ENCODE data around the gene ZBTB5.
A peak's percentile ranks its signal among the peaks of the same experiment; 100 is the strongest.
"Not testable (repeated sequence)": the region's sequence is repeated elsewhere in the genome, so short reads cannot be mapped to it uniquely, and the experiment has no call there.

ZBTB5 gene, protein sequence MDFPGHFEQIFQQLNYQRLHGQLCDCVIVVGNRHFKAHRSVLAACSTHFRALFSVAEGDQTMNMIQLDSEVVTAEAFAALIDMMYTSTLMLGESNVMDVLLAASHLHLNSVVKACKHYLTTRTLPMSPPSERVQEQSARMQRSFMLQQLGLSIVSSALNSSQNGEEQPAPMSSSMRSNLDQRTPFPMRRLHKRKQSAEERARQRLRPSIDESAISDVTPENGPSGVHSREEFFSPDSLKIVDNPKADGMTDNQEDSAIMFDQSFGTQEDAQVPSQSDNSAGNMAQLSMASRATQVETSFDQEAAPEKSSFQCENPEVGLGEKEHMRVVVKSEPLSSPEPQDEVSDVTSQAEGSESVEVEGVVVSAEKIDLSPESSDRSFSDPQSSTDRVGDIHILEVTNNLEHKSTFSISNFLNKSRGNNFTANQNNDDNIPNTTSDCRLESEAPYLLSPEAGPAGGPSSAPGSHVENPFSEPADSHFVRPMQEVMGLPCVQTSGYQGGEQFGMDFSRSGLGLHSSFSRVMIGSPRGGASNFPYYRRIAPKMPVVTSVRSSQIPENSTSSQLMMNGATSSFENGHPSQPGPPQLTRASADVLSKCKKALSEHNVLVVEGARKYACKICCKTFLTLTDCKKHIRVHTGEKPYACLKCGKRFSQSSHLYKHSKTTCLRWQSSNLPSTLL

DNA sequence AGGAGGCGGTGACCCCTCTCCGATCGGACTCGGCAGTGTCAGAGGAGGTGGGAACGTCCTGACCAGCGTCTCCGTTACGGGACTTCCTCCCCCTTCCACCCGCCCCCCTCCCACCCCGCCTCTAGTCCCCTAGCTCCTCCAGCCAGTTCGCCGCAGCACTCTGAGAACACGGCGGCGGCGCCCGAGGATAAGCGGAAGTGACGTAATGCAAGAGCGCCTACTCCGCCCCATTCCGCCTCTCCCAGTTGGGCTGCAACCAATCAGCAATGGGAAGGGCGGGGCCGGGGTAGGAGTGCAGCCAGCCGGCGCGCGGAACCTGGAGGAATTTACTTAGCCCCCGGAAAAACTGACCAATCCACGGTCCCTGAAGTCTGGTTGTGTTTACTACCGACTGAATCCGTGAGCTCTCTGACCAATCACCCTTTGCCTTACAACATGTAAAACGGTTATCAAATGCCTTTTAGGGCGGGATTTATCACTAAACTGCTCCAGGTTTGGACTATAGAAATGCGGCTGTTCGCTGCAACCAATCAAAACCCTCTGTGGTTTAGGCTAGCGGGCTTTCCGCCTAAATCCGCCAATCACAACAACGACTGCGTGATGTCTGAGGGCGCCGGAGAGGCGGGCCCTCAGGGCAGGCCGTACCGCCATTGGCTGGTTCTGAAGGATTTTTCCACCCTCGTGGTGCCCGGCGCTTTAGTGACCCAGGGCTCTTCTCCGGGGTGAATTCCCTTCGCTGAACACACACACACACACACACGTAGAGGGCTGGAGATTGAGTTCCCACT is at the start of gene ZBTB5:
ZBTB5 (minus strand) TSS at position 202 of the 788 bp plus-strand sequence. CDS start 22,899 bp downstream, outside the sequence.
- DNase-seq = peak; percentile 99

DNA sequence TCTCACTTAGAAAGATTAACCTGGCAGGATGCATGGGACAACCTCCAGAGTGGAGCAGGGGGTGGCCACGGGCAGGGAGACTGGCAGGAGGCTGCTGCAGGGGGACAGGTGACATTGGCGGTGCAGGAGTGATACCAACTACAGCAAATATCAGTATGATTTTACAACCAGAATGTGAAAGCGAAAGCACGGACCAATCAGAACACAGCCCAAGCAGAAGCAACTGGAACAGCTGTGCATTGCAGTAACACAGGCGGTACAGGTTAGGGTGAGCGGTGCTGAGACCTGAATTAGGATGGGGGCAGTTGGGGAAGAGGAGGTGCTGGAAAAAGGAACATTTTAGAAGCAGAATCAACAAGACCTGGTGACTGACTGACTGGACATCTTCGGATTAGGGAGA is 49.7 kb upstream of the ZBTB5 start:
- no peak for DNase-seq

DNA sequence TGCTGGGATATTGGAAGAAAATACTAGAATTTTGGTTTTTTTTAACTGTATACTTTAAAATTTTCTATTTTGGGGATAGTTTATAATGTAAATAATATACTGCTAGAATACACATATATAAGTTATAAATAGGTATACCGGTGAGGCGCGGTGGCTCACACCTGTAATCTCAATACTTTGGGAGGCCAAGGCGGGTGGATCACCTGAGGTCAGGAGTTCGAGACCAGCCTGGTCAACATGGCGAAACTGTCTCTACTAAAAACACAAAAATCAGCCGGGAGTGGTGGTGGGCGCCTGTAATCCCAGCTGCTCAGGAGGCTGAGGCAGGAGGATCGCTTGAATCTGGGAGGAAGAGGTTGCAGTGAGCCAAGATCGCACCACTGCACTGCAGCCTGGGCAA is 49.2 kb upstream of the ZBTB5 start:
- DNase-seq = not testable (repeated sequence)

DNA sequence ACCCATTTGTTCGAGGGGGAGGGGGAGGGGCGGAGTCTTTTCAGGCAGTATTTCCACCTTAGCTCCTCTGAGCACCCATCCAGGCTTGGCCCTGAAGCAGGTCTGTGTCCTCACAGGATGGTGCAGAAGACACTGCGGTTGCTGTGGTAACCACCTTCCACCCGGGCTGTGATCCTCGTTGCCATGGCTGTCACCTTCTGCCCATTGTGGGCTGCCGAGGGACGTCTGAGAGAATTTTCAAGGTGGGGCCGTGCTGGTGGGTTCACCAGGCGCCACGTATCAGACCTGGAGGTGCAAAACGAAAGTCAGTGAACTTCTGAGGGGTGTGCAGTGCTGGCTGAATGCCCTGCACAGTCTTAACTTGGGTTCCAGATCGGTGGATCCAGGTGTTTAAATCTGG is 47.2 kb upstream of the ZBTB5 start:
- DNase-seq = no peak

DNA sequence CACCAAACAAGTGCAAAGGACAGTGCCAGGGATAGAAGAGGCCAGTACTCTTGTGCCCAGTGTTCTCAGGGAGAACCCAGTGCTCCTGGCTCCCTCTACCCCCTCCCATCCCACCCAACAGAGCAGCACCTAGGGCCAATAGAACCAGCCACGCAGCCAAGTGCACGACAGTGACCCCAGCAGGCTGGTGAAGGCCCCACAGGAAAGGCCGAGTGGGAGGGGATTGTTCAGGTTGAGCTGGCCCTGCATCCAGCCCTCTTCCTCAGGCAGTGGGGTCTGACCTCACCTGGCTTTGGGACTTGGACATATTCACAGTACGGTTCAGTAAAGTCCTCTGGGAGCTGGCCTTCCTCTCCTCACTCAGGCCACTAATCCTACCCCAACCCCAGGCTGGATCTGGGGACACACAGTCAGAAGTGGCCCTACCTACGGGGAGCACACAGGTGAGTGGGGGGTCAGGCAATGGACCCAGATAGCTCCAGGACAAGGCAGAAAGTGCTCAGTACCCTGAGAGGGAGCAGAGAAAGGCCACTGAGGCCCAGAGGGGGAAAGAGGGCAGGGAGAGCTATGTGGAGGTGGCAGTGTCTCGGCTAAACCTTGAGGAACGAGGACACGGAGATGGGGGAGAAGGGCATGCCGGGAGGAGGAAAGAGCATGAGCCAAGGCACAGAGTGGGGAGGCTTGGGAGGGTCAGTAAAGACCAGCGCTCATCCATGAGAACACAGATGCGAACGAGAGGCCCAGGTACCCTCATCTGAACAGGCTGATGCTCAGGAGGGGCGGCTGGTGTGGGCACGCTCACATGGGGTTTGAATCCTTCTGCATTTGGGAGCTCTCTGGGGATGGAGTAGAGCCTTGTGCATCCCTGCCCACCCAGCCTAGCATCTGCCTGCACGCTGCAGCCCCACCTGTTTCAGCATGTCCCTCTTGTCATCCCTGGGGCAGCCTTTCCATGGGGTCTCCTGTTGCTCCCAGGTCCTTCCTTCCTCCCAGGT is 46.1 kb upstream of the ZBTB5 start:
- no peak for DNase-seq

DNA sequence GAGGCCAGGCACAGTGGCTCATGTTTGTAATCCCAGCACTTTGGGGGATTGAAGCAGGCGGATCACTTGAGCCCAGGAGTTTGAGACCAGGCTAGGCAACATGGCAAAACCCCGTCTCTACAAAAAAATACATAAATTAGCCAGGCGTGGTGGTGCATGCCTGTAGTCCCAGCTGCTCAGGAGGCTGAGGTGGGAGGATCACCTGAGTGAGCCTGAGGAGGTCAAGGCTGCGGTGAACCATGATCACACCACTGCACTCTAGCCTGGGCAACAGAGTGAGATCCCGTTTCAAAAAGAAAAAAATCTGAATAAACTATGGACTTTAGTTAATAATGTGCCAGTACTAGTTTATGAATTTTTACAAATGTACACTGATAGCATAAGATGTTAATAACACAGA is 44.8 kb upstream of the ZBTB5 start:
- DNase-seq = not testable (repeated sequence)

DNA sequence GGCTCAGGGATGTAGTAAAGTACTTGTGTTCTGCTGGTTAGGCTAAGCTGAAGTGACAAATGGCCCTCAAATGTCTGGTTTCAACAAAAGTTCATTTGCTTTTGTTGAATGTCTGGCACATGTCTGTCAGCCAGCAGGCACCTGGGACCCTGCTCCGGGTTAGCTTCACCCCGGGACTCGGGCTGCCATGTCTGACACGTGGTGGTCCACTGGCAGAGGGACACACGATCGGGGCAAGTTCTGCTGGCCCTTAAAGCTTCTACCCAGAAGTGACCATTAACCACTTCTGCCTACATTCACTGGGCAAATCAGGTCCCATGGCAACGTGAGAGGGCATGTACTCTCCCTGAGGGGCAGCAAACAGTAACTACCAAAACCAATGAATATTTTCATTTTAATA is 44.3 kb upstream of the ZBTB5 start:
- DNase-seq = no peak

DNA sequence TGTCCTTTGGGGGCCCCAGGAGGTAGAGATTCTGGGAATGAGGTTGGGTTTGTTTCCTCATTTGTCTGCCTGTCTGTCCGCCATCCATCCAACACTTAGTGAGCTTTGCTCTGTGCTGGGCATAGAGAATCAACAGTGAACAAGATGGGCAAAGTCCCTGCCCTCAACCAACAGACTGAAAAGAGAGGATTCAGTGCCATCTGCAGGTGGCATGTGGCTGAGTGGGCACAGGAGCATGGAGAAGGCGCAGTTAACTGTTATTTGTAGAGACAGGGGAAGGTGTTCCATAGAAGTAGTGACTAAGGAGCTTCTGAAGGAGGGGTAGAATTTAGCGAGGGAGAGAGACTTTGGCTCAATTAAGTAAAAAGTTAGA is 43.6 kb upstream of the ZBTB5 start:
- DNase-seq = no peak

DNA sequence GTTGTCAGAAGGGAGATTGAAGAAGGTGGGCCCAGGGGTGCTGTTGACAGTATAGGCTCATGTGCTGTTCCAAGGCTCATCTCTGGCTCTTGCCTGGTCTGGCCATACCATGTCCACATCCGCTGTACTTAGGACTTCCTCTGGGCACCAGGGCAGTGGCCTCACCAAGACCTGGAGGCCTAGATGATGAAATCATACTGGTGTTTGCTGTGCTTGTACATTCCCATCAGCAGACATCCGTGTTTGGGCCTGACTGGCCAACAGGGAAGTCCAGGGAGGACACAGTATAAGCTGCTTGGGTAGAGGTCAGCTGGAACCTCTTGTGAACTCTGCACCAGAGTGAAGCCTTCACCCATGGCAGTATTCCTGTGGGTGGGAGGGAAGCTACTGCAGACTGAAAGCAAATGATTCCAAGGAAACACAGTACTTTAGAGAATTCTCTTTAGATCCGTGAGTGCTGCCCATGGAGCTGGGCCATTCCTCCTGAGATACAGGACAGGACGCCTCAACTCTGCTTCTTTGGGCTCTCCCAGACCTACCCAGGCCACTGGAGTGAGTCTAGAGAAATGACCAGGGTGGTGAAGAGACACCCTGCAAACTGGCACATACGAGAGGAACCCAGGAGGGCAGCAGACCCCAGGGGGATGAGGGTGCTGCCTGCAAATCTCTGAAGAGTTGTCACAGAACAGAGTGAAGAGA is 43.0 kb upstream of the ZBTB5 start:
- no peak for DNase-seq

DNA sequence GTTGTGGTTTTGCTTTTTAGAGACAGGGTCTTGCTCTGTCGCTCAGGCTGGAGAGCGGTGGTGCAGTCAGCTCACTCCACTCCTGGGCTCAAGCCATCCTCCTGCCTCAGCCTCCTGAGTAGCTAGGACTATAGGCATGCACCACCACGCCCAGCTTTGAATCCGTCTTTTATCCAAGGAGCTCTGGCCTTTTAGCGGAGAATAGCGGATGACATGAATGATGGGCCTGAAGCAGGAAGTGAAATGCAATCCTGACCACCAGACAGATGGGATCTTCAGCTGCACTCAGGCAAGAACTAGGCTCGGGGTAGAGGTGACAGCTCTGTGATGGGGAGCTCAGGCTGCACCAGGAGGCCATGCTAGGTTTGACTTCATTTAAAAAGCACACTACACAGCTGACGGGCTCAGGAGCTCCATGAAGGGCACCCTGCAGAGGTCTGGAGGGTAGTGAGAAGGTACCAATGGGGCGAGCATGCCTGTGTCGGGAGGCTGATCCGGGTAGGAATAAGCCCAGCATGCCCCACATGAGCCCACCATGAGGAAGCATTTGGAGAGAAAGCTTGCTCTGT is 42.4 kb upstream of the ZBTB5 start:
- DNase-seq = no peak

DNA sequence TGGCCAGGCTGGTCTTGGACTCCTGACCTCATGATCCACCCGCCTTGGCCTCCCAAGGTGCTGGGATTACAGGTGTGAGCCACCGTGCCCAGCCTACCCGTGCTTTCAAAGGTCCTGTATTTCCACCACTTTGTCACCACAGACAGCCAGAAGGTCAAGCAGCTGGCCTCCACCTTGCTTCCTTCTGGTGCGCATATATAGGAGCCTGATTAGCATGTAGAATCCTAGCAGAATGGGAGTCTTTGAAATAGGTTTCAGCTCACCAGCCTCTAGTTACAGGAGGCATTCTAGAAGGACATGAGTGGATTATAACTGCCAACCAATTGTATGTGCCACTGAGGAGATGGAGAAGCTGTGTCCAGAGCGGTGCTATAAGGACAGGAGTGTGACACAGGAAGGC is 39.4 kb upstream of the ZBTB5 start:
- DNase-seq = no peak

DNA sequence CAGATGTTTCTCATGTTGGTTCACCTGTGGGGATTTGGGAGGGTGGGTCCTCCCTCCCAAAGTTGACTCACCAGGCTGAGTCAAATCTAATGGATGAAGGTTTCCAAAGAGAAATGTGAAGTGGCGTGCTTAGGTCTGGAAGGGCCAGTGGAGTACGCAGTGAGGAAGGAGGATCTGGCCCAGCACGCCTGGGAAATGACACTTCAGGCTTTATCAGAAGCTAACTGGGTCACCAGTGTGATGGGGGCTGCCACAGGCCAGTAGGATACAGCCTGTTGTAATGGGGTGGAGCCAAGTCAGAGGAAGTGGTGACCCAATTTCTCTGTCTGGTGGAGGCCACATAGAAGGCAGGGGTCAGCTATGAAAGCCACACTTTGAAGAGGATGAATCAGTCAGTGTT is 38.5 kb upstream of the ZBTB5 start:
- no peak for DNase-seq

DNA sequence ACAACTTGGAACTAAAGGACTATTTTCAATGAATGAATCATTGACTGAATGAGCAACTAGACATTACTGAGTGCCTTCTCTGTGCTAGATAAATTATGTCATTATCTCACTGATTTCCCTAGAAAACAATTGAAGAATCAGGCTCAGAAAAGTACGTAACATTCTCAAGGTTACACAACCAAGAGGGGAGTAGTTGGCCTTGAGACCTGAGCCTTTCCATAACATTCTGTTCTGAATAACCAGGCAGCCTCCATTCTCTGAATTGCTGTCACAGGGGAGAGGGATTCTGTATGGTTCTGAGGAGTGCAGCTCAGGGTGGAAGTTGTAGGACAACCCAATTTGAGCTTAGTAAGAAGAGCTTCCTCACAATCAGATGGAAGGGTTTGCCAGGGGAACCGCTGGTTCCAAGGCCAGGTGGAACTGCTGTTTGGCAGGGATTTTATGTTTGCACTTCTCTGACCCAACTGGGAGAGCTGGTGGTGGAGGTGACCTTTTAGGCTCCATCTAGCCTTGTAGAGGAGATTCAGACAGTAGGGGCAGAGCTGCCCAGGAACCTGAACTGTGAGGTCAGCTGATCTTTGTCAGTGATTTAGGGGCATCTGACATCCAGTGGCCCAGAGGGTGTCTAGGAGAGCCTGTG is 36.8 kb upstream of the ZBTB5 start:
- no peak for DNase-seq

DNA sequence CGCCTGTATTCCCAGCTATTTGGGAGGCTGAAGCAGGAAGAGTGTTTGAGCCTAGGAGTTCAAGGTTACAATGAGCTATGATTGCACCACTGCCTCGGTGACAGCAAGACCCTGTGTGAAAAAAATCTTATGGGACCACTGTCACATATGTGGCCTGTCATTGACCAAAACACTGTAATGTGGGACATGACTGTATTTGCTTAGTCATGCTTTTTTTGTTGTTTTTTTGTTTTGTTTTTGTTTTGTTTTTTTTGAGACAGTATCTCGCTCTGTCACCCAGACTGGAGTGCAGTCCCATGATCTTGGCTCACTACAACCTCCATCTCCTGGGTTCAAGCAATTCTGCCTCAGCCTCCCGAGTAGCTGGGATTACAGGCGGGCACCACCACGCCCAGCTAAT is 34.0 kb upstream of the ZBTB5 start:
- no peak for DNase-seq

DNA sequence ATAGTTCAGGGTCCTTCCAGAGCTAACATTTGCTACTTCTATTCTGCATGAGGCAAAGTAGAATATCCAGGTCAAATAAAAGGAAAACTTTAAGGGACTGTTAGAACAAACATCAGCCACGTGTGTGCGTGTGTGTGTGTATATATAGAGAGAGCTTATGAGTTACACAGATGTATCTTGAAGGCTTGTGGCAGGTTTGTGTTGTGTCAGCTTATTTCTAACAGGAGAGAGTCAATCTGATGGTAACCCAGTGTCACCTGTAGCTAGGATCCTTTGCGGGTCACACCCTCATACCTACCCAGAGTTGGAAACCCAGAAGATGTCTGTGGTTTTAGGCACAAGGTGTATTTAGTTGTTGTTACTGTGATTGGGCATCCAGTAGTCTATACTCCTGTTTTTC is 33.2 kb upstream of the ZBTB5 start:
- no peak for DNase-seq

DNA sequence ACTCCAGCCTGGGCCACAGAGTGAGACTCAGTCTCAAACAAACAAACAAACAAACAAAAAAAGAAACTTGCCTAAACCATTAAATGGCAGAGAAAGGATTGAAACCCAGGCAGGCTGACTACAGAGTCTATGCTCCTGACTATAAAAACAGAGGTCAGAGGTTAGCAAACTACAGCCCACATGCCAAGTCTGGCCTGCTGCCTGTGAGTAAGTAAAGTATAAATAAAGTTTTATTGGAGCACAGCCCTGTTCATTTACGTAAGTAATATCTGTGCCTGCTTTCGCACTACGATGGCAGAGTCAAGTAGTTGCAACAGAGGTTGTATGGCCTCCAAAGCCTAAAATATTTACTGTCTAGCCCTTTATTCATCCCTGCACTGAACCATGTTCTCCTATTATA is 32.1 kb upstream of the ZBTB5 start:
- DNase-seq = no peak

DNA sequence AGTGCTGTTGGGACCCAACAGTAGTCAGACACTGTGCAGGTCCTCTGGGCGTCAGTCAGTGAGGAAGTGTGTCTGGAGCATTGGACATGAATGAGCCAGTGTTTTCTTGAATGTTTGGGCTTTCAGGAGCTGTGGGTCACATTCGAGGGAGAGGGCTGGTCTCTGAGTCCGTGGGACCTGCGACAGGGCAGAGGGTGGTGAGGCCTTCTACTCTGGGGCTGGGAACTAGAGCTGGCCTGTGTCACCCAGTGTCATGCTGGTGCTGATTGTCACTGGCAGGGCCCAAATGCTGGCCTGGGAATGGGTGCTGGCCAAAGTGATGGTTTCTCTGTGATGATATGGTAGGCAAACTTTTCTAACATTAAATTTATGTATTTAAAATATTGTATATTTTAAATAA is 30.8 kb upstream of the ZBTB5 start:
- DNase-seq = no peak

DNA sequence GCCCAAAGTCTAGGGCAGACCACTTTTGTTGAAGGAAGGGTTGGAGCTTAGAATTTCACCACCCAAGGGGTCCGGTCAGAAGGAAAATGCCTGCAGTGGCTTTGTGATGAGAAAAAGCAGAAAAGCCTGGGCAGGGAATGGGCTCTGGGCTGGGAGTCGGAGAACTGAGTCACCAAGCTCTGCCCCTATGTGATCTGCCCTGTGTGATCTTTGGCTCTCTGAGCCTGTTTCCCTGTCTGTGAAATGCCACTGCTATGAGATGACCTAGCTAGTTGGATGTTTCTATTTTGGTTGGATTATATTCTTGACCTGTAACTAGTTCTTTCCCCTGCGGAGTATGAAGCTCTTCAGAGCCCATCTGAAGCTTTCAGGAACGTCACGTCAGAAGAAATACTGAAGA is 30.3 kb upstream of the ZBTB5 start:
- no peak for DNase-seq

DNA sequence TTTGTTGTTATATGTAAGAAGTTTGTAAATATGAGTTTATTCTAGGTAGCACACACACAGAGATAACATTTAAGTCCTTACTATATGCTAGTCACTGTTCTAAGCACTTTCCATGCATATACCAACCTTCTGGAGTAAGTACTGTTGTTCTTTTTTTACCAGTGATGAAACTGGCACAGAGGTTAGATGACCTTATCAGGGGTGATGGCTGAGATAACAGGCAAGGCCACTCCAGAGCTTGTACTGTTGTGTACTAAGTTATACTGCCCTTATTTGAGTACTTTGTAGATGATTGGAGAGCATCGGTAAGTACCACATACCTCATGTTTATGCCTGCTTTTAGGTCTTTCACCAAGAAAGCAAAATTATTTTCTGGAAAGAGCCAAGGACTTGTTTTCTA is 26.7 kb upstream of the ZBTB5 start:
- DNase-seq = no peak

DNA sequence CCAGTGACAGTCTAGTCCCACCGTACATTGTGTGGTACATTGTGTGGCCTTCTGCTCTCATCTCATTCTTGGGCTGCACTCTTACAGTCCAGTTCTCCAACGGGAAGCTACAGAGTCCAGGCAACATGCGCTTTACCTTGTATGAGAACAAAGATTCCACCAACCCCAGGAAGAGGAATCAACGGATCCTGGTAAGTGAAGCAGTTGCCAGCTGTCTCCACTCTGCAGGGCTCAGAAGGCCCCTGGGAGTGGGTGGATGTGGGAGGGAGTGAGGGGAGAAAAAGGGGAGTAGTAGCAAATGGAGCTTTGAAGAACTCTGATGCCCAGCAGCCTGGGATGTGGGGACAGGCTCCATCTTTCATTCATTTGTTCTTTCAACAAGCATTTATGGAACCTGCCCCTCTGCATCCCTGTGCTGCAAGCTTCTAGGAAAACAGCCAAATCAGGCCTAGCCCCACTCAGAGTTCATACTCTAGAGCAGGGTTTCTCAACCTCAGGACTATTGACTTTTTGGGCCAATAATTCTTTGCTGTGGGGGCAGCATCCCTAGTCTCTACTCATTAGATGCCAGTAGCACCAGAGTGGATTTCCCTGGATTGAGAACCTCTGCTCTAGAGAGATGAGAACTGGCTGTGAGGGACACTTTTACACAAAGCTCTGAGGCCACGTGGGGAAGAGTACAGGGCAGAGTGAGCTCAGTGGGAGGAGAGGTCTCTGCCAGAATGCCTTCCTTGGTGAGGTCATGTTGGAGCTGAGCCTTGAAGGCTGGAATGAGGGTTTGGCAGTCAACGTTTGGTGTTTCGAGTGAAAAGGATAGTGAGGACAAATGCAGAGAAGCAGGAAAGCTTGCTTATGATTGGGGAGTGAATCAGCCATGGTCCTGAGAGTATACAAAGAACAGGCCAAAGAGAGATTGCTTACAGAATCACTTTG is 21.6 kb upstream of the ZBTB5 start:
- DNase-seq = peak; percentile 85
